SHP77 (cell line): ENCODE measurements around the gene PHF2.

Experiments used
- DNase-seq, 2 experiments: peaks; one replicate each; lab custom pipeline; 2025; lab: John Stamatoyannopoulos, UW

The PHF2 gene

GRCh38 chr9:93678199-93679019 lies 102.0 kb downstream of the PHF2 start:
- no peak for DNase-seq

GRCh38 chr9:93679536-93680442 lies 103.4 kb downstream of the PHF2 start:
- no peak for DNase-seq

- no peak for DNase-seq
These were observed 104.3 kb downstream of the PHF2 start for GRCh38 chr9:93680443-93681268.

- DNase-seq = no peak
These were observed 105.1 kb downstream of the PHF2 start for GRCh38 chr9:93681269-93682154.

GRCh38 chr9:93682155-93682968 lies 106.0 kb downstream of the PHF2 start:
- peak; percentile 60 to 73 for DNase-seq

- DNase-seq = no peak
These were observed 107.1 kb downstream of the PHF2 start for GRCh38 chr9:93683331-93684134.

GRCh38 chr9:93684161-93684765 lies 107.9 kb downstream of the PHF2 start:
- no peak for DNase-seq

GRCh38 chr9:93684806-93685543 lies 108.6 kb downstream of the PHF2 start:
- peak in 1 of 2 experiments; percentile 3 for DNase-seq

- no peak for DNase-seq
These were observed 109.9 kb downstream of the PHF2 start for GRCh38 chr9:93686127-93686879.

- DNase-seq = no peak
These were observed 110.5 kb downstream of the PHF2 start for GRCh38 chr9:93686880-93687236.

GRCh38 chr9:93690618-93691017 lies 114.2 kb downstream of the PHF2 start:
- no peak for DNase-seq

- no peak for DNase-seq
These were observed 116.7 kb downstream of the PHF2 start for GRCh38 chr9:93693129-93693528.

- no peak for DNase-seq
These were observed 121.2 kb downstream of the PHF2 start for GRCh38 chr9:93697352-93698139.

GRCh38 chr9:93698140-93698908 lies 121.9 kb downstream of the PHF2 start:
- no peak for DNase-seq

- DNase-seq = no peak
These were observed 123.3 kb downstream of the PHF2 start for GRCh38 chr9:93699650-93700049.
